NCI-H446 (cell line): ENCODE data around the gene CPSF7.
"Not testable (repeated sequence)": the region's sequence is repeated elsewhere in the genome, so short reads cannot be mapped to it uniquely, and the experiment has no call there.

ENCODE experiments used
- DNase-seq, 2 experiments: peaks; one replicate each; lab custom pipeline; 2025; lab: John Stamatoyannopoulos, UW

Gene CPSF7

GRCh38 chr11:61384271-61385242 lies 45.2 kb downstream of the CPSF7 start:
- no peak for DNase-seq

GRCh38 chr11:61383859-61384258 lies 45.9 kb downstream of the CPSF7 start:
- not testable (repeated sequence) for DNase-seq

DNA sequence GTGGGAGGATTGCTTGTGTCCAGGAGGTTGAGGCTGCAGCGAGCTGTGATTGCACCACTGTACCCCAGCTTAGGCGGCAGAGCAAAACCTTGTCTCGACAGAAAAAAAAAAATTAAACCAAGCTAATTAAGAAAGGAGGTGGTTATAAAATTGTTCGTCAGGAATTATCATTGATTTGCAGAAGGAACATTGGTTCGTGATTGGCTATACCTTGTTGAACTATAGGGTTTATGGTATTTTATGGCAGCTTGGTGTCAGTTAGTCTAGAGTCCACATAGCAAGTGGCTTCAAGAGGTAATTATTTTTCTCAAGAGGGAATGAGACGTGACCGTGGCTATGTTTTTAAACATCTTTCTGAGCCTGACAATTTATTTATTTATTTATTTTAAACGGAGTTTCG lies 48.9 kb downstream of the CPSF7 start:
- DNase-seq = no peak

DNA sequence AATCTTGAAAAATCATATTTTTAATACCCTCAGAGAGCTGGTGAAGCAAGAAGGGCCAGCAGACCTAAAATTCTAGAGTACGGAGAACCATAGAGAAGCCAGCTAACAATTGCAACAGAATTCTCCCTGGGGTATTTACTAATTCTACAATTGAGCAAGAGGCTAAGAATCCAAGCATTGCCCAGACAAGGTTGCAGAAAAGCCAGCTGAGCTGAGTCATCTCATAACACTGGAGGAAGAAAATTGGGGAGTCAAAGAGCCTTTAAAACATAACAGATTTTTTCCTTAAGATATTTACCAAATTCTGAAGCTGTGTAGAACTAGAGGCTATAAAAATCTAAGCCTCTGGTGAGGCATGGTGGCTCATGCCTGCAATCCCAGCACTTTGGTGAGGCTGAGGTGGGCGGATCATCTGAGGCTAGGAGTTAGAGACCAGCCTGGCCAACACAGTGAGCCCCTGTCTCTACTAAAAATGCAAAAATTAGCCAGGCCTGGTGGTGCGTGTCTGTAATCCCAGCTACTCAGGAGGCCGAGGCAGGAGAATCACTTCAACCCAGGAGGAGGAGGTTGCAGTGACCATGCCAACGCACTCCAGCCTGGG lies 51.0 kb downstream of the CPSF7 start:
- DNase-seq = no peak

DNA sequence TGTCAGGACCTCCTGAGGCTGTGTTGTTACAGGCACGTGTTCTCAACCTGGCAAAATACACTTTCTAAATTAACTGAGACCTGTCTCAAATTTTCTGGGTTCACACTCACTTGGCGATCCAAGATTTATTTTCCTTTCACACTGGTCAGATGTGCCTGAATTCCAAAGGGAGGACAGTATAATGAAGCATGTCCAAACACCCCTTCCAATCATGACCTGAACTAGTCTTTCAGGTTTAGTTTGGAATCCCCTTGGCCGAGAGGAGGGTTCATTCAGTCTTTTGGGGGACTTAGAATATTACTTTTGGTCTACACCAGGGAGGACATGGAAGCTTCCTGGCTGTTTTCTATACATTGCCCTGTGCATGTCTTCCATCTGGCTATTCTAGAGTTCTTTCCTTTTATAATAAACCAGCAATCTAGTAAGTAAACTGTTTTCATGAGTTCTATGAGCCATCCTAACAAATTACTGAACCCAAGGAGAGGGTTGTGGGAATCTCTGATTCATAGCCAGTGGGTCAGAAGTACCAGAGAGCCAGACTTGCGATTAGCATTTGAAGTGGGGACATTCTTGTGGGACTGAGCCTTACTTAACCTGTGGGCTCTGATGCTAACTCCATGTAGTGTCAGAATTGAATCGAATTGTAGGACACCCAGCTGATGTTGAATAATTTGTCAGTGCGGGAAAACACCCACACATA lies 52.2 kb downstream of the CPSF7 start:
- no peak for DNase-seq

DNA sequence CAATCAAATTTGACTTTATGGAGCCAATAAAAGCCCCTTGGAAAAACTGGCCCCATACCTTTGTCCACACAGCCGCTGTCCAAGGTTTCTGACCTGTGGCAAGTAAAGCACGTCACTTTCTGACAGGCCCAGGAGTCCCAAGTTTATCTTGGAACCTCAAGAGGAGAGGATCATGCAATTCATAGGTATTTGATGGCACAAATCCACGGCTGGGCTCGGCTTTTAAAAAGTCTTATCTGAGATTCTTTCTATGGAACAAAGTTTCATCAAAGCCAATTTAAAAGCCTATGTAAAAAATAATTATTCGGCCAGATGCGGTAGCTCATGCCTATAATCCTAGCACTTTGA lies 54.0 kb downstream of the CPSF7 start:
- no peak for DNase-seq

DNA sequence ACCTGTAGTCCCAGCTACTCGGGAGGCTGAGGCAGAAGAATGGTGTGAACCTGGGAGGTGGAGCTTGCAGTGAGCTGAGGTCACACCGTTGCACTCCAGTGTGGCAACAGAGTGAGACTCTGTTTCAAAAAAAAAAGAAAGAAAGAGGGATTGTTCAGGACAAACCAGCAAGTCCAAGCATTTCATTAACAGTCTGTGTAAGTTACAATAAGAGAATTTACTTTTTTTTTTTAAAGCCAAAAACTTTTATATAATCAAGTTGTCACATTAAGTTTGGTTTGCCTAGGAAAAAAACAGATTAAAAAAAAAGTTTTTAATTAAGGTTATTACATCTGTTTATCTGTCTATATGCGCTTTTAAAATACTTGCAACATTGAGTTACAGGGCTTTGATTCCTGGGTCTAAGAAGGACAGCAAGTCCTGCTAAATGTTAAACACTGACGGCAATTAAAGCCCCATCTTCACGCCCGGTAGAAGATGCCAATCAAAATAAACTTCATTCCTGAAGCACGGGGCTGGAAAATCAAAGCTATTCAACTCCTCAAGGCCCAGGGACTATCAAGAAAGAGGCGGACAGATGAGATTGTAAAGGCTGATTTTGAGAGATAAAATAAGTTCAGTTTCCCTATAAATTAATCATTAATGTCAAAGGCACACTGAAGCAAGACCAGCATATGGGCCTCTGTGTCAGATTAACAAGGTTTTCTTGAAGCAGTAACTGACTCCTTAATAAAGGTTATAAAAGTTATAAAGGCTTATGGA lies 56.9 kb downstream of the CPSF7 start:
- DNase-seq = no peak

GRCh38 chr11:61370349-61371005 lies 59.3 kb downstream of the CPSF7 start:
- DNase-seq = no peak

DNA sequence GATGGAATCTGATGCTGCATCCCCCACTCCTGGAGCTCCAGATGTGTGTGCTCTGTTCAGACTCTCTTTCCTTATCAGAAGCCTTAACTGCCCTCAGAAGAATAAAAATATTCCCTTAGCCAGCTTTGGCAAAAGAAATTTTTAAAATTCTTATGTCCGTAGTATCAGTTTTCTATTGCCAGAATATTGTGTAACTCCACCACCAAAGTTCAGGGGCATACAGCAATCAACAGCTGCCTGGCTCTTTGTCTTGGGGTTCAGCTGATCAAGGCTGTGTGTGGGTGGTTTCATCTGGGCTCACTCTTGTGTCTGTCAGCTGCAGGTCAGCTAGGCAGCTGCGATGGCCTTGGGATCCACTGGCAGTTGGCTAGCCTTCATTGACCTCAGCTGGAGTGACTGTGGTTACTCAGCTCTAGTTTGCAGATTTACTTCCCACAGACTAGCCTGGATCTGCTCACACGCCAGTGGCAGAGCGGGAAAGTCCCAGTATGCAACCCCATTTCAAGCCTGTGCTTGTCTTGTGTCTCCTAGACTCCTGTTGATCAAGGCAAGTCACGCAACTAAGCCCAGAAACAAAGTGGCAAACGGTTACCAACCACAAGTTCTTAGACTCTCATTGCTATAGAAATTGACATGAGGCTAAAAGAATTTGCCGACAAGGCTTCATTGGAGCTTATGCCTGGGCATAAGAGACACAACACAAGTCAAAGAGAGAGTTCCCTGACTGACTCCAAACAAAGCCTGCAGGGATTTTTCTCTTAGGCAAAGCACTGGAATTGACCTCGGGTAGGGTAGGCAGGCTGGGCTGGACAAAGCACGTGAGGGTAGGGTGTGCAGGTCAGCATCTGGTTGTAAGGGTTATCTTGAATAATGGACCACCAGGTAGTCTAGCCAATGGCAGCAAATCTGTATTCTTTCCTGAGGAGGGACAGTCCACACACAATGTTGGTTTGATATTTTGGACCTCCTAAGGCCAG lies 60.1 kb downstream of the CPSF7 start:
- DNase-seq = no peak

- DNase-seq = no peak
Measured at GRCh38 chr11:61368646-61369045, 61.1 kb downstream of the CPSF7 start.

DNA sequence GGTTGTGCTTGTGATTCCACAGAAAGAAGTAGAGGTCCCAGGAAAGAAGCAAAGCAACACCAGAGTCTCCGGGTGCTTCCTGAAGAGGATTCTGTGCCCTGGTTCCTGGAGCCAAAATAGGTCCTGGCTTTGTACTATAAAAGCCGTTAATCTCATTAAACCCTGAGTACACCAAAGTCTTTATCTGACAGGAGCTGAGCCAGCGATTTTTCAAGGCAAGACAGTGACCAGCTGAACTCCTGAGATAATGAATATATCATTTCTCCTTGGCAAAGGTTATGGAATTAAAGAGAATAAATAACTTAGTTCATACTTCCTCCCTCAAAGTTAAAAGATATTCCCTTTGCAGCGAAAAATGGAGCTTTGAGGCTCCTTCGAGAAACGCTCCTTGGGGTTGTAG lies 62.4 kb downstream of the CPSF7 start:
- DNase-seq = no peak

- no peak for DNase-seq
Measured at GRCh38 chr11:61364012-61364675, 65.6 kb downstream of the CPSF7 start.

GRCh38 chr11:61362542-61362875 lies 67.3 kb downstream of the CPSF7 start:
- DNase-seq = no peak

DNA sequence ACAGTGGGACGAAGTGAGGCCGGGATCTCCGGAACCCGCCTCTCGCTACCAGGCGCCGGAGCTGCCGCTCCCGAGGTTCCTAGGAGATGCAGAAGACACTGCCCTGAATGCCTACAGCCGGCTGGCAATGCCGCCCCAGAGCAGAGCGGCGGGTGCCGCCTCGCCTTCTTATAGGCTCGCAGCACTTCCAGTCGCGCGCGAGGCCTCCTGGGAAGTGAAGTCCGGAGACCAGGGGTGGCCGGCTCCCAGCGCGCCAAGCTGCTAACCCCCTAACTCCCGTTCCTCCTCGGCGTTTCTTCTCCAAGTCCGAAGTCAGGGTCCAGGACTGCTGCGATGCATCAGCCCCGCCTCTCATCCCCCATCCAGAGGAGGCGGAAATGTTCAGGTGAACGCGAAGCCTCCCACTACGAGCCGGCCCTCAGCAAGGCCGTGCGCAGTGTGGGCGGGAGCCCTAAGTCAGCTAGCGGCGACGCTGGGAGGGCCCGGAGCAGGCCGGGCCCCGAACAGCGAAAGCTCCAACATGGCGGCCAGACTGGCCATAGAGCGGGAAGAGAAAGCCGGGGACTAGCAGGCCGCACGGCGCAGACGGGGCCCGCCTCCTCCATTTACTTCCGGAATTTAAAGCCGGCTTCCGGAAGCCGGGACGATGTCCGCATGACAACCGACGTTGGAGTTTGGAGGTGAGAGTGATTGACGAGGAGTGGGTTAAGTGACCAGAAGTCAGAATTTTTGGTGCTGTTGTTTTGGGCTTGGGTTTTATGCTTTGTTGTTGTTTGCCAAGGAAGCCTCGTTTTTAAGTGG lies 67.8 kb downstream of the CPSF7 start, which contains the start of the genes CYB561A3 and TMEM138:
TSS of gene CYB561A3 (minus strand) at position 142 of the 801 bp plus-strand sequence. CDS start 5,169 bp downstream, outside the sequence.
TSS of gene TMEM138 (plus strand) at position 634 of the 801 bp plus-strand sequence. CDS start 2,017 bp downstream, outside the sequence.
- peak; percentile 93 to 96 for DNase-seq

GRCh38 chr11:61361237-61361740 lies 68.5 kb downstream of the CPSF7 start:
- no peak for DNase-seq

- DNase-seq = no peak
Measured at GRCh38 chr11:61359516-61359915, 70.3 kb downstream of the CPSF7 start.

DNA sequence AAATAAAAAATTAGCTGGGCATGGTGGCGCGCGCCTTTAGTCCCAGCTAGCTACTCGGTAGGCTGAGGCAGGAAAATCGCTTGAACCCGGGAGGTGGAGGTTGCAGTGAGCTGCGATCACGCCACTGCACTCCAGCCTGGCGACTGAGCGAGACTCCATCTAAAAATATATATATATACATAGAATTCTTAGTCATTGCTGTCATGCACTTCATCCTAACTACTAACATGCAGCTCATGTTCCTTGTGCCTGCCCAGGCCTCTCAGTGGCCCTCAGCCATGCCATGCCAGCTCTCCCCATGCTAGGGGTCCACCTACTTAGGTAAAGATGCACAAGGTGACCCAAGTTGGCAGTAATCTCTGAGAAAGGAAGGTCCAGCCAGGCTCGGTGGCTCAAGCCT lies 71.2 kb downstream of the CPSF7 start:
- DNase-seq = no peak

DNA sequence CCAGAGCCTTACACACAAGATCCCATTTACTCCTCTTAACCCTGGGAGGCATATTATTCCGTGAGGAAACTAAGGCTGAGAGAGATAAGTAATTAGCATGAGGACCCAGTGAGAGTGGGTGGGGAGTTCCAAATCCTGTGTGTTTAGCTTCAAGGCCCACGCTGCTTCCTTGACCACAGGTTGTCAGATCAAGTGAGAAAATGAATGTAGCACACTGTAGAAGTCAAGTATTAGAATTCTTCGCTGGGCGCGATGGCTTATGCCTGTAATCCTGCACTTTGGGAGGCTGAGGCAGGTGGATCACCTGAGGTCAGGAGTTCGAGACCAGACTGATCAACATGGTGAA lies 71.9 kb downstream of the CPSF7 start:
- DNase-seq = no peak
